T-helper 2 cell treated with Interferon-gamma antibody and Interleukin-4, amounts not matched to agents 5 μg/mL and 100 μg/mL, for 36 hours (primary cell): Measurements from ENCODE around the gene GARIN5A.

Experiments used
- DNase-seq: peaks from one replicate; pipeline ENCODE4 v3.0.0; 2021; ENCODE audit warnings: low spot score
- H3K27ac Mint-ChIP-seq: one replicate; pipeline ENCODE4 v1.8.0; 2021; ENCODE audit warnings: mild to moderate bottlenecking, mixed read lengths
- H3K27me3 Mint-ChIP-seq: one replicate; pipeline ENCODE4 v1.8.0; 2021; ENCODE audit warnings: low read depth, mixed read lengths
- H3K36me3 Mint-ChIP-seq: one replicate; pipeline ENCODE4 v1.8.0; 2021; ENCODE audit warnings: low read depth, mixed read lengths
- H3K4me1 Mint-ChIP-seq: one replicate; pipeline ENCODE4 v1.8.0; 2021; ENCODE audit warnings: low read depth, mixed read lengths
- H3K4me3 Mint-ChIP-seq: one replicate; pipeline ENCODE4 v1.8.0; 2022; ENCODE audit warnings: mild to moderate bottlenecking, moderate library complexity, mixed read lengths
- H3K9me3 Mint-ChIP-seq: one replicate; pipeline ENCODE4 v1.8.0; 2021; ENCODE audit warnings: mixed read lengths

The GARIN5A gene

DNA sequence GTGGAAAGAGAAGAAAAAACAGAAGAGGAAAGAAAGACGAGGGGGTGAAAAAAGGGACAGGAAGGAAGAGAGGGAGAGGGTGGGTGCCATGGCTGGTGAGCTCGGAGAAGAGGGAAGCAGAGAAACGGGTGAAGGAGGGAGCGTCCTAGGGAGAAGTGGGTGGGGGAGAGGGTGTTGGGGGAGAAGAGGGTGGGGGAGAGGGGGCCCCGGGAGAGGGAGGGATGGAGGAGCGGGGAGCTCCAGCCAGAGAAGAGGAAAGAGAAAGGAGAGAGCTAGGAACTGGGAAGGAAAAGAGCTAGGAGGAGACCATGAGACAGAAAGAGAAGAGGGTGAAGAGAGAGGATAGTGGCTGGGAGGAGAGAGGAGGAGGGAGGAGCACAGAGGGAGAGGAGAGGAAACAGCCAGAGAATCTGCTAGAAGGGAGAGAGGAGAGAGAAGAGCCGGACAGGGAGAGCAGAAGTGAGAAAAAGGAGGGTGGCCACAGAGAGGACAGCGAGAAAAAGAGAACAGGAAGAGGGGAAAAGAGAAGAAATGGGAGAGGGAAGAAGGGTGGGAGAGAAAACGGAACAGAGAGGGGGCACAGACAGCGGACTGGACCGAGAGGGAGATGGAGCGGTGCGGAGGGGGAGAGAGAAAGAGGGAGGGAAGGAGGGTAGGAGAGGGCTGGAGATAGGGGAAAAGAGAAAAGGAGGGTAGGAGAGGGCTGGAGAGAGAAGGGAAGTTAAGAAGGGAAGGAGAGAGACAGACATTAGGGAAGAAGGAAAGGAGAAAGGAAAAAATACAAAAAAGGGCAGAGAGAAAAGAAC is 11.9 kb upstream of the GARIN5A start:
- Mint-ChIP-seq H3K4me3 (no peak overlapping the region), H3K27me3 (peaks cover 10% of the 10 kb centered on the region), H3K36me3 (peaks cover 20% of the 10 kb centered on the region), H3K27ac (peak overlapping the region; percentile 10), H3K4me1 (peaks cover 12% of the 10 kb centered on the region), H3K9me3 (peaks cover 12% of the 10 kb centered on the region)
- no peak for DNase-seq

DNA sequence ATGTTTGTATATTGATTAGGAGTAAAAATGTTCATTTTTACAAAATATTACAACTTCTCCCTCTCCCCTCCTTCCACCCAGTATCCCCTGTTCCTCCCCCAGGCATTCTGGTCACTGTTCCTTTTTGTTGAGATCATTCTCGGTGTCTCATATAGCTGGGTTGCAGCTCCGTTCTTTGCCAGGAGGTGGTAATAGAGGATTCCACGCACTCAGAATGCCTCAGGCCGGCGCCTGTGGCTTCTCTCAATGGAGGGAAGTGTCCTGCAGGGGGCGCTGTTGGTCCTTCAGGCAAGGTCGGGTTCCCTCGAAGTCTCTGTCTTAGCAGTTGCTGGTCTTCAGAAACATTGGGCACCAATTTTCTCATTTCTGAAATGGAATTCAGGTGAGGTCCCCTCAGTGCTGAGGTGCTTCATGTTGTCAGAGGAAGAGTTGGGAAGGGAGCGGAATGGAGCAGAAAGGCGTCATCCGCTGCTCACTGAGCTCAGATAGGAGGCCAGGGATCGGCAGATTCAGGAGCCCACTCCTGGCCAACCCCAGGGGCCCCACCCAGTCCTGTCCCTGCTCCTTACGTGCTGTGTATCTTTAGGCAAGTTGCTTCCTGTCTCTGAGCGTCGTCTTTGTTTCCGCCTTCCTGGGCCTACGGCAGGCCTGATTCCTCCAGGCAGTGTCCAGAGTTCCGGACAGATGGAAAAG is 10.3 kb upstream of the GARIN5A start:
- Mint-ChIP-seq H3K4me3 (no peak overlapping the region), H3K36me3 (peaks cover 26% of the 10 kb centered on the region), H3K27me3 (peaks cover 7% of the 10 kb centered on the region), H3K4me1 (peaks cover 7% of the 10 kb centered on the region), H3K27ac (no peak overlapping the region), H3K9me3 (peaks cover 12% of the 10 kb centered on the region)
- peak; percentile 37 for DNase-seq

DNA sequence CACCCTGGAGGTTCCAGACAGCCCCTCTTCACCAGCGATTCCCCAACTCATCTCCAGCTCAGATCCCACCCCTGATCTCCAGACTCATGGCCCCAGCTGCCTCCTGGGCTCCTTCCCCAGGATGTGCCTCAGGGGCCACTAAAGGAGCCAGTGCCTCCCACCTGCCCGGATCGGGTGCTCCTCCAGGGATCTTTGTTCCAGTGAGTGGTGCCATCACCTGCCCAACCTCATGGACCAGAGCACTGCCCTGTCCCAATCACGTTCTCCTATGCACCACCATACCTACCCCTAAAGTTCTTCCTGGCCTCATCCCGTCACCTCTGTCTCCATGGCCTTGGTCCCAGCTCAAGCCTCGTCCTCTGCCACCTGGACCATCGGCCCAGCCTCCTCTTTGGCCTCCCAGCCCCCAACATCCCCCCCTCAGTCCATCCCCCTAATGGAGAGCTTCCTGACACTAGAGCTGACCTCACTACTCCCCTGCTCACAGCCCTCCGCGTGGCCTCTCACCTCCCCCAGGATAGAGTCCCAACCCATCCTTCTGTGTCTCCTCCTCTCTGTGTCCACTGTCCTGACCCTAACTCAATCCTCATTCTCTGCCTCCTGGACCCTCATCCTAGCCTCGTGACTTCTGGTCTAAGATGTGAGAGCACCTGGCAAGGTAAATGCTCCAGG is 8.8 kb upstream of the GARIN5A start:
- H3K9me3 Mint-ChIP-seq = peaks cover 12% of the 10 kb centered on the region
- no peak overlapping the region for H3K4me3 Mint-ChIP-seq
- no peaks in the 10 kb centered on the region for H3K4me1 Mint-ChIP-seq
- H3K27ac Mint-ChIP-seq = no peak overlapping the region
- peaks cover 31% of the 10 kb centered on the region for H3K36me3 Mint-ChIP-seq
- no peaks in the 10 kb centered on the region for H3K27me3 Mint-ChIP-seq
- DNase-seq = no peak

DNA sequence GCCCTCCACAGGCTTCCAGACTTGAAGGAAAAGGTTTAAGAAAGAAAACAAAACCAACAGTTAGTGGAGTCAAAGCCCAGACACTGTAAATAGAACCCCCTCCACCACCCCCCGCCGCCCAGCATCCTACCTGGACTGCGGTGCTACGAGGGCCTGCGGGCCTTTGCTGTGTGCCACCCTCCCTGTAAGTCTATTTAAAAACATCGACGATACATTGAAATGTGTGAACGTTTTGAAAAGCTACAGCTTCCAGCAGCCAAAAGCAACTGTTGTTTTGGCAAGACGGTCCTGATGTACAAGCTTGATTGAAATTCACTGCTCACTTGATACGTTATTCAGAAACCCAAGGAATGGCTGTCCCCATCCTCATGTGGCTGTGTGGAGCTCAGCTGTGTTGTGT is 6.3 kb upstream of the GARIN5A start:
- DNase-seq = no peak
- no peaks in the 10 kb centered on the region for H3K27me3 Mint-ChIP-seq
- peaks cover 12% of the 10 kb centered on the region for H3K9me3 Mint-ChIP-seq
- peaks cover 43% of the 10 kb centered on the region for H3K36me3 Mint-ChIP-seq
- H3K4me3 Mint-ChIP-seq = no peak overlapping the region
- no peak overlapping the region for H3K27ac Mint-ChIP-seq
- H3K4me1 Mint-ChIP-seq = no peaks in the 10 kb centered on the region

DNA sequence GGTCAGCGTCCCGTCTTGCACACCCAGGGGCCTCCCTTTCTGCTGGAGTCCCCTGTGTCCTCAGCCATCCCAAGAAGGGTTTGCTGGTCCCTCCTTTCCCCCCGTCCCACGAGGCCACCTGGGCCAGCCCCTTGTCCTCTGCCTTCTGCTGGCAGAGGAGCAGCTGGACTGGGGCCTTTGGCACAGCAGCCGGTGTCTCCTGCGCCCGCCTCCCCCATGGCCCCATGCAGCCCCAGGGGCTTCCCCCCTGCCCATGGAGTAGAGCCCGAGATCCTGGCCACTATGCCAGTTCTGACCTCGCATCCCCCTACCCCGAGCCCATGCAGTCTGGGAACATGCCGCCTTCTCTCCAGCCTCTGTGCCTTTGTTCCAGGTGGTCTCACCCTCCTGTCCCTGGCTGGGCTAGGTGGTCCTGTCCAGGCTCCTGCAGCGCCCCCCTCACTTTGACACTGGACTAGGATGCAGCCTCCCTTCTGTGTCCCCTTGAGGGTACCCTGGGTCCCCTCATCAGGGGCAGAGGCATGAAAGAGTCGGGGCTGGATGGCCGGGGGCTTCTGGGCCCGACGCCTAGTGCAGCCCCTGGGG is 5.7 kb upstream of the GARIN5A start:
- H3K4me1 Mint-ChIP-seq = peaks cover 5% of the 10 kb centered on the region
- no peak overlapping the region for H3K27ac Mint-ChIP-seq
- H3K9me3 Mint-ChIP-seq = peaks cover 12% of the 10 kb centered on the region
- peaks cover 47% of the 10 kb centered on the region for H3K36me3 Mint-ChIP-seq
- no peaks in the 10 kb centered on the region for H3K27me3 Mint-ChIP-seq
- no peak overlapping the region for H3K4me3 Mint-ChIP-seq
- no peak for DNase-seq

DNA sequence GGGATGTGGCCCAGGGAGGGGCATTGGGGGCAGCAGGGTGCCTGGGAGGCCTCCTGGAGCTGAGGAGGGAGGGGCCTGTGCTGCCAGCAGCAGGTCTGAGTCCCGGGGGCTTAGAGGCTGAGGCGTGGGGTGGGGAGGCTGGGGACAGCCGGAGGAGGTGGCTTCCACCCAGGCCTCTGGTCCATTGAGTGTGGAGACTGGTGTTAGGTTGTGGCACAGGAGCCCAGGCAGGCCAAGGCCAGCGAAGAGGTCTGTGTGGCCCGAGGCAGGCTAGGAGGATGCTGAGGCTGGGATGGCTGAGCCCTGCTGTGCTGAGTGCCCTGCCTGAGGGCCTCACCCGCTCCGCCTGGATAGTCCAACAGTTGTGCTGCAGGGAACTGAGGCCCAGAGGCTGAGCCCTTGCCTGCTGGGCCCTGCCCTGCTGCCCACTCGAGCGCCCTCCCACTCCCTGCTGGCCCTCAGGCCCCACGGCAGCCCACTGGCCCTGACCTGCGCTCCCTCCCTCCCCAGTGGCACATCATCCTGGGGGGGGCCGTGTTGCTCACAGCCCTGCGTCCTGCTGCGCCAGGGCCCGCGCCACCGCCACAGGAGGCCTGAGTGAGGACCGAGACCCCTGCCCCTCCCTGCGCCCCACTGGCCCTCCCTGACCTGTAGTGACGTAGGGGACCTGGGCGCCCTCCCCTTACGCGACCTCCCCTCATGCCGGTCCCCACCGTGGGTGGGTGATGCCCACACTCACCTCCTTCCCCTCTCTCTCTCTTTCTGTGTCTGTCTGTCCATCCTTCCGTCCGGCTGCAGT is 4.9 kb upstream of the GARIN5A start:
- H3K36me3 Mint-ChIP-seq = peaks cover 46% of the 10 kb centered on the region
- DNase-seq = no peak
- no peaks in the 10 kb centered on the region for H3K27me3 Mint-ChIP-seq
- no peak overlapping the region for H3K27ac Mint-ChIP-seq
- H3K4me3 Mint-ChIP-seq = no peak overlapping the region
- peaks cover 8% of the 10 kb centered on the region for H3K9me3 Mint-ChIP-seq
- peaks cover 7% of the 10 kb centered on the region for H3K4me1 Mint-ChIP-seq

DNA sequence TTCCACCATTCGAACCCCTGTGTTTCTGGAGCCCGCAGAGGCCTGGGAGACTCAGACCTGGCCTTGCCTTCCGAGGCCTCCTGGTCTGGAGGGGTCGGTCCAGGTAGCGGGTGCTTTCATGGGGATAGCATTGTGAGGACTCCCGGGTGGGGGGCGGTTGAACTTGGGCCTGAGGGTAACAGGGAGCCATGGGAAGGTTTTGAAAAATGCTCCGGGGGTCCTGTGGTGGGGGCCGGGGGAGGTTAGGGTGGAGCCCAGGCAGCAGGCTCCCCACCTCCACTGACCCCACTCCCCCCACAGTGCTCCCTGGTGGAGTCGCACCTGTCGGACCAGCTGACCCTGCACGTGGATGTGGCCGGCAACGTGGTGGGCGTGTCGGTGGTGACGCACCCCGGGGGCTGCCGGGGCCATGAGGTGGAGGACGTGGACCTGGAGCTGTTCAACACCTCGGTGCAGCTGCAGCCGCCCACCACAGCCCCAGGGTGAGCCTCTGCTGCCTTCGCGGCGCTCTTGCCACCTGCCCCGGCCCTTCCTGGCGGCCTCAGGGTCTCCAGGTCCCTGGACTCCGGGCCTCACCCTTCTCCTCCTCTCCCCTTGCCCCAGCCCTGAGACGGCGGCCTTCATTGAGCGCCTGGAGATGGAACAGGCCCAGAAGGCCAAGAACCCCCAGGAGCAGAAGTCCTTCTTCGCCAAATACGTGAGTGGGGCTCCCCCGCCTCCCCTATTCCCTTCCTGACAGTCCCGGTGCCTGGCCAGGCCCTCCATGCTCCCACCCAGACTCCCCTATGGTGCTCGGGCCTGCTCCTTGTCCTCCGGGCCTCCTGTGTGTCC is 3.8 kb upstream of the GARIN5A start:
- Mint-ChIP-seq H3K4me1 (peaks cover 7% of the 10 kb centered on the region), H3K27me3 (no peaks in the 10 kb centered on the region), H3K9me3 (peaks cover 2% of the 10 kb centered on the region), H3K36me3 (peaks cover 43% of the 10 kb centered on the region), H3K4me3 (no peak overlapping the region), H3K27ac (no peak overlapping the region)
- DNase-seq = no peak

DNA sequence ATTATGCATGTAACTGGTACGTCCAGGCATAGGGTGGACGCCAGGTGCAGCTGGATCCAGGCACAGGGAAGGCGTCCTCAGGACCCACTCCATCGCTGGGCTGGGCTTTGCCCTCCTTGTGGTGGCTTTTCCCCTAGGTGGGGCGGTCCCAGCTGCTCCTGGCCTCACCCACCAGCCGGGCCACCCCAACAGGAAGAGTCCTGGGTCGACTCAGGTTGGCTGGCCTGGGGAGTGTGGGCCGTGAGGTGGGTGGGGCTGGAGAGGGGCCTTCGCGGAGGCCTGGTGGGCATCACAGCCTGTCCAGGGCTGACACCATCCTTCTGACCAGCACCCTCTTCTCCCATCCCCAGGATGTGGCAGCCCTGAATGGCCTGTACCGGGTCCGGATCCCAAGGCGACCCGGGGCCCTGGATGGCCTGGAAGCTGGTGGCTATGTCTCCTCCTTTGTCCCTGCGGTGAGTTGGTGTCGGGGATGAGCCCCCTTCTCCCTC is 3.2 kb upstream of the GARIN5A start:
- no peak for DNase-seq
- H3K4me3 Mint-ChIP-seq = no peak overlapping the region
- H3K4me1 Mint-ChIP-seq = peaks cover 7% of the 10 kb centered on the region
- no peaks in the 10 kb centered on the region for H3K9me3 Mint-ChIP-seq
- no peaks in the 10 kb centered on the region for H3K27me3 Mint-ChIP-seq
- peaks cover 36% of the 10 kb centered on the region for H3K36me3 Mint-ChIP-seq
- H3K27ac Mint-ChIP-seq = no peak overlapping the region

DNA sequence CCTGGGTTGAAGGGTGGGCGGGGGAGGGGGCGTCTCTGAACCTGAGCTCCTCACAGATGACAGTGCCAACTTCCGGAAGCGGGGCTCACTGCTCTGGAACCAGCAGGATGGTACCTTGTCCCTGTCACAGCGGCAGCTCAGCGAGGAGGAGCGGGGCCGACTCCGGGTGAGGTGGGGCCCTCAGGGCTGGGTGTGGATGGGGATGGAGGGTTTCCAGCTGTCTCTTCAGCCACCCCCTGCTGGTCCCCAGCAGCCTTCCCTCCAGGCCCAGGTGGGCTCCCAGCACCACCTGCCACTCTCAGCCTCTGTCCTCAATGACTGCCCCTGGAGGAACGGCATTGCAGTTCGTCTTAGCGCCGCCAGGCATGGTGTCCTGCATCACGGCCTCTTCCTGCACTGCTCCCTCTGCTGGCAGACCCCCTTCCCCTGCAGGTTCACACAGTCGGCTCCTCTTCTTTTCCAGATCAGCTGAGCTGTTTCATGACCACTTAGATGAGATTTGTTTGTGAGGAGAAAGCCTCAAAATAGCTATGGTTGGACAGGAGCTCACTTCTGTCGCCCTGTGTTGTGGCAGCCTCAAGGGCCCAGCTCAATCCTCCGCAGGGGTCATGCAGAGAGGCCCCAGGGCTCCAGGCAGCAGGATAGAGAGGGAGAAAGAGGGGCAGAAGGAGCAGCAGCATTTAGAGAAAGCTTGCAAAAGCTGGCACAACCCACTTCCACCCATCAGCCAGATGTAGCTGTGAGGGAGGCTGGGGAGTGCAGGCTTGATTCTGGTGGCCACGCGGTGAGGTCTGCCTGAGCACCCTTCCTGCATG is 2.5 kb upstream of the GARIN5A start:
- Mint-ChIP-seq H3K27me3 (no peaks in the 10 kb centered on the region), H3K4me1 (peaks cover 7% of the 10 kb centered on the region), H3K27ac (peak overlapping the region; percentile 47), H3K9me3 (no peaks in the 10 kb centered on the region), H3K4me3 (peak overlapping the region; percentile 27), H3K36me3 (peaks cover 33% of the 10 kb centered on the region)
- DNase-seq = no peak

DNA sequence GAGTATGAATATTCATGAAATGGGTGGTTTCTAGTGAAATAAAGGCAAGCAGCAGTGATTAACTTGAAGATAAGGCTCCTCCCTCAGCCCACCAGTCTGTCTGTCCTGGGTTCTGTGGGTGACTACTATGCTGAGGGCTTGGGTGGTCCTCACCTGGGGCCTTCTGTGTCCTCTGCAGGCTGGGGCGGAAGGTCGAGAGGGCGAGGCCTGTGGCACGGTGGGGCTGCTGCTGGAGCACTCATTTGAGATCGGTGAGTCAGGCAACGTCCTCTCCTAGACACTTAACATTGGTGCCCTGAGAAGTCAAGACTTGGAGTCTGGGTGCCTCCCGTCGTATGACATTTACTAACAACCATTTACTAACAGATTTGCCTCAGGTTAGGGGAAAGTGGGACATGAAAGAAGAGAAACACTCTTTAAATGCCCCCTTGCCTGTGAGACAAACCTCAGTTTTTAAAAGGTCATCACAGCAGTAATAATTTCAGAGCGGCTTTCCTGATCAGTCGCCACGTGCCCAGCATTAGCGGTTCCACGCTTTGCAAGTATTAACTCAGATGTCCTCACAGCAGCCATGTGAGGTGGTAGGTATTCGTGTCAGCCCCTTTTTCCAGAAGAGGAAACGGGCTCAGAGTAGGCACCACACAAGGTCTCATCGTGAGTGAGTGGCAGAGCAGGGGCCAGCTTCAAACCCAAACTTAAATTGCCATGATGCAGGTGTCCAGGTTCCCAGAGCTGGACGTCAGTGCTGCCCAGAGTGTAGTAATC is 1.3 kb upstream of the GARIN5A start:
- Mint-ChIP-seq H3K27ac (peak overlapping the region; percentile 53), H3K9me3 (no peaks in the 10 kb centered on the region), H3K36me3 (peaks cover 27% of the 10 kb centered on the region), H3K4me1 (peaks cover 7% of the 10 kb centered on the region), H3K27me3 (no peaks in the 10 kb centered on the region), H3K4me3 (peak overlapping the region; percentile 99)
- DNase-seq = no peak

DNA sequence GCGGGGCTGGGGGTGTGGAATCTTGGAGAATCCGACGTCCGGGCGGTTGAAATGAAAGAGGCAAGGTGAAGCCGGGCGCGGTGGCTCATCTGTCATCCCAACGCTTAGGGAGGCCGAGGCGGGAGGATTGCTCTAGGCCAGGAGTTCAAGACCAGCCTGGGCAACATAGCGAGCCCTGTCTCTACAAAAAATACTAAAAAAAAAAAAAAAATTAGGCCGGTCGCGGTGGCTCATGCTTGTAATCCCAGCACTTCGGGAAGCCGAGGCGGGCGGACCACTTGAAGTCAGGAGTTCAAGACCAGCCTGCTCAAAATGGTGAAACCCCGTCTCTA is 225 bp upstream of the GARIN5A start:
- peak overlapping the region; percentile 91 for H3K27ac Mint-ChIP-seq
- H3K27me3 Mint-ChIP-seq = no peaks in the 10 kb centered on the region
- peaks cover 7% of the 10 kb centered on the region for H3K4me1 Mint-ChIP-seq
- peaks cover 25% of the 10 kb centered on the region for H3K36me3 Mint-ChIP-seq
- DNase-seq = no peak
- peak overlapping the region; percentile 99 for H3K4me3 Mint-ChIP-seq
- no peaks in the 10 kb centered on the region for H3K9me3 Mint-ChIP-seq
